ENCODE data around the gene NTHL1.

NTHL1 gene

DNA sequence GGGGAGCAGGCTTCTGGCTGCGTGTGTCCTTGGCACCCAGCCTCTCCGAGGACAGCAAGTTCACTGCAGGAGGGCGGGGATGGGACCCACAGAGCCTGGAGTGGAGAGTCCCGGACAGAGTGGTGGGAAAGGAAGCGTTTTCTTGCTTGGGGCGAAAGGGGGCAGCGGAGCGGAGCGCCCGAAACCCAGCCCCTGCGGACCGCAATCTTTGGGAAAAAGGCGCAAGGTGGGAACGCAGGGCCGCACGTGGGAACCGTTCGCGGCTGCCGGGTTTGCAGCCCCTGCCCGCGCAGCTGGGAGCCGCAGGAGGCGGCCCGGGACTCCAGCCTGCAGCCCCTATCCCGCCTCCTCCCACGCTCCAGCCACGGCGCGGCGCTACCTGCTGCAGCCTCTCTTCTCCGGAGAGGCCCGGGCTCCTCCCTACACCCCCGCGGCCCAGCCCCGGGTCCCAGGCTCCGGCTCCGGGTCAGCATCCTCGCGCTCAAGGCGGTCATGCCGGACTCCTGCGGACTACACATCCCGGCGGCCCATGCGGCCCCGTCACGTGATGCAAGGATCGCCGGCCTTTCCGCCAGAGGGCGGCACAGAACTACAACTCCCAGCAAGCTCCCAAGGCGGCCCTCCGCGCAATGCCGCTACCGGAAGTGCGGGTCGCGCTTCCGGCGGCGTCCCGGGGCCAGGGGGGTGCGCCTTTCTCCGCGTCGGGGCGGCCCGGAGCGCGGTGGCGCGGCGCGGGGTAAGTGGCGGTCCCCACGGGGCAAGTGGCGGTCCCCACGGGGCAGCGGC, at the start of gene NTHL1, which contains the start of gene TSC2:
TSS of gene NTHL1 (minus strand) at position 505 of the 786 bp plus-strand sequence. CDS start at position 494, 11 bp downstream.
TSS of gene TSC2 (plus strand) at position 656 of the 786 bp plus-strand sequence. CDS start 631 bp downstream, outside the sequence.
- DNase-seq (ENCODE audit: low read depth), result peak; percentile 97
- peak; percentile 36 for TF ChIP-seq CTCF (IDR thresholded peaks at IDR 0.05; ENCODE audit: insufficient read depth, low read depth, low read length, missing control alignments)
- peak within 1 kb of the TSS; percentile 87 for H3K4me3 ChIP-seq (ENCODE audit: low read length)

- no peak for TF ChIP-seq CTCF (IDR thresholded peaks at IDR 0.05; ENCODE audit: insufficient read depth, low read depth, low read length, missing control alignments)
- no peak overlapping the region for H3K4me3 ChIP-seq (ENCODE audit: low read length)
- DNase-seq (ENCODE audit: low read depth), result no peak
Observed at GRCh38 chr16:2096853-2097595, 49.4 kb upstream of the NTHL1 start.

DNA sequence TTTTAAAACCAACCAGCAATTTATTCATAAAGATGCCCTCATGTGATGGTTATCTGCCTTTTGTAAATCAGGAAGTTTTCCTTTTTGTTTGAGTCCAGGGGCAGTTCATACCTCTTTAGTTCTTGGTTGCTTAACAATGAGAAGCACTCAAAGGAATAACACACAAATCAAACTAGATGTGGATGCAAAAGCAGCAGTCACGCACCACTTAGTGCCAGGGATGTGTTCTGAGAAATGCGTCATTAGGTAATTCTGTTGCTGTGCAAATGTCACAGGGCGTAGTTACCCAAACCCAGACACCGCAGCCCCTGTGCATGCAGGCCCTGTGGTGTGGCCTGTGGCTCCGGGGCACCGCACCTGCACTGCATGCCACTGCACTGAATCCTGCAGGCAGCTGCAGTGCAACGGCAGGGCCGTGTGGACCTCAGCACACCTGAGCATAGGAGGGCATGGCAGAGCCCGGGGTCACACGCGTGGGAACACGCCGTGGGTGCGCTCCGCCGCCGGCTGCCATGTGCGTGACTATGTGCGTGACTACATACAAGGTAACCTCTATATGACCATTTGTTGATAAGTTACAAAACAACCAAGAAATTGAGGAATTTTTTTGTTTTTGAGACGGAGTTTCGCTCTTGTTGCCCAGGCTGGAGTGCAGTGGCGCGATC, 48.4 kb upstream of the NTHL1 start:
- no peak overlapping the region for H3K4me3 ChIP-seq (ENCODE audit: low read length)
- DNase-seq (ENCODE audit: low read depth), result no peak
- no peak for TF ChIP-seq CTCF (IDR thresholded peaks at IDR 0.05; ENCODE audit: insufficient read depth, low read depth, low read length, missing control alignments)

- H3K4me3 ChIP-seq (ENCODE audit: low read length), result no peak overlapping the region
- TF ChIP-seq CTCF (IDR thresholded peaks at IDR 0.05; ENCODE audit: insufficient read depth, low read depth, low read length, missing control alignments), result no peak
- peak; percentile 66 for DNase-seq (ENCODE audit: low read depth)
Observed at GRCh38 chr16:2095315-2095853, 47.8 kb upstream of the NTHL1 start.

DNA sequence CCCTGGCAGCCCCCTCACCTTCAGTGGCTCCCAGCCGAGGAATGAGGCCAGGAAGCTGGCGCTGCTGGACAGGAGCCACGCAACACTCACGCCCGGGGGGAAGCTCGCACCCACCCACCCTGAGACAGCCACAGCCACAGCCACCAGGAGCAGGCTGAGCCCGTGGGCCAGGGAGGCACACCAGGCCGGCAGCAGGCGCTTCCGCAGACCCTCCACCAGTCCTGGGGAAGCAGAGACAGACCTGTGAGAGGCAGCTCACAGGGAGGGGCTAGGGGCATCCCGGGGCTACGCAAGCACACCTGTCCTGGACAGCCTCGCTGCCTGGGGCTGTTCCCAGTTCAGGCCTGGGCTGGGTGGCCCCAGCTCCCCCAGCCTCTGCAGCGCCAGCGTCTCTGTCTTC, 46.2 kb upstream of the NTHL1 start:
- no peak for TF ChIP-seq CTCF (IDR thresholded peaks at IDR 0.05; ENCODE audit: insufficient read depth, low read depth, low read length, missing control alignments)
- no peak for DNase-seq (ENCODE audit: low read depth)
- no peak overlapping the region for H3K4me3 ChIP-seq (ENCODE audit: low read length)

DNA sequence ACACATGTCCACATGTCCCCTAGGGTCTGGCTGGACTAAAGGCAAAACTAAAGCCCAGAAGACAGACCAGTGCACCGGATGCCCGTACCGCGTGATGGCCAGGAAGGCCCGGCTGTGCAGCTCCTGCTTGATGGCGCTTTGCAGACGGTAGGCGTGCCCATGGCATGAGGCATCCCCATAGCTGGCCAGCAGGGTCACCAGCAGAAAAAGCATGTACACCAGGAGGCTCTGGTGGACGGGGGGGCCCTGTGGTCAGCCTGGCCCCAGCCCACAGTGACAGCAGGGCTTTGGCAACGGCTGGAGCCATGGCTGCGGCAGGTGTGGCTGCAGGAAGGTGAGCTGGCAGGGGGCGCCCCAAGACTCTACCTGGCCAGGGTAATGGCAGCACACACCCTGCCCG, 45.2 kb upstream of the NTHL1 start:
- no peak for DNase-seq (ENCODE audit: low read depth)
- TF ChIP-seq CTCF (IDR thresholded peaks at IDR 0.05; ENCODE audit: insufficient read depth, low read depth, low read length, missing control alignments), result no peak
- H3K4me3 ChIP-seq (ENCODE audit: low read length), result no peak overlapping the region

Measured in epithelial cell of esophagus (primary cell).